Testis (tissue), 2 donors: Measurements from ENCODE around the gene CASP3.

Experiments
- POLR2A ChIP-seq: fragments of 450-650 bp; IDR thresholded peaks from one replicate; pipeline ENCODE4 v1.6.1; 2017; ENCODE audit warnings: antibody characterized with exemption, mild to moderate bottlenecking, moderate library complexity
- TF ChIP-seq, protein P1 (sequence below), 3 experiments: fragments of 450-650 bp in 2 of 3; fragments of 200-600 bp in 1 of 3; sonication (generic) in 1 of 3; IDR thresholded peaks; one replicate each; pipeline ENCODE4 v1.5.1; 2016 to 2019; ENCODE audit warnings: antibody characterized with exemption in 3 of 3, mild to moderate bottlenecking in 2 of 3, moderate library complexity in 1 of 3

DNA sequence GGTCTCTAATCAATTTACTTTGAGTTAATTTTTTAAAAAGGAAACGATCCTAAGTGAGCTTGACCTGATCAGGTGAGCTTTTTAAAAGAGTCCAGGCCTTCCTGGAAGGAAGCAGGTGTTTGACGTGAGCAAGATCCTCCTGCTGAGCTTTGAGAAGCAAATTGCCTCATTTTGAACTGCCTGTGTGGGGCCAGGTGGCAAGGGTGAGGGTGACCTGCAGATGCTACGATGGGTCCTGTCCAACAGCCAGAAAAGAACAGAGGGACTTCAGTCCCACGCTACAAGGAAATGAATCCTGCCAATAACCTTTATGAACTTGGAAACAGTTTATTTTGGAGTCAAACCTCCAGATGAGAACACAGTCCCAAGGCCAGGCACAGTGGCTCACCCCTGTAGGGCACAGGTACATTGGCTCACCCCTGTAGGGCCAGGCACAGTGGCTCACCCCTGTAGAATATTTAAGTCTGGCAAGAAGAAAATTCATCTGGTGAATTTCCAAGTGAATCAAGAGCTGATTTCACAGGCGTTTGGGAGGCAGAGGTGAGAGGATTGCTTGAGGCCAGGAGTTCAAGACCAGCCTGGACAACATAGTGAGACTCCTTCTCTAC, 58.1 kb downstream of the CASP3 start:
- TF ChIP-seq, protein P1, sequence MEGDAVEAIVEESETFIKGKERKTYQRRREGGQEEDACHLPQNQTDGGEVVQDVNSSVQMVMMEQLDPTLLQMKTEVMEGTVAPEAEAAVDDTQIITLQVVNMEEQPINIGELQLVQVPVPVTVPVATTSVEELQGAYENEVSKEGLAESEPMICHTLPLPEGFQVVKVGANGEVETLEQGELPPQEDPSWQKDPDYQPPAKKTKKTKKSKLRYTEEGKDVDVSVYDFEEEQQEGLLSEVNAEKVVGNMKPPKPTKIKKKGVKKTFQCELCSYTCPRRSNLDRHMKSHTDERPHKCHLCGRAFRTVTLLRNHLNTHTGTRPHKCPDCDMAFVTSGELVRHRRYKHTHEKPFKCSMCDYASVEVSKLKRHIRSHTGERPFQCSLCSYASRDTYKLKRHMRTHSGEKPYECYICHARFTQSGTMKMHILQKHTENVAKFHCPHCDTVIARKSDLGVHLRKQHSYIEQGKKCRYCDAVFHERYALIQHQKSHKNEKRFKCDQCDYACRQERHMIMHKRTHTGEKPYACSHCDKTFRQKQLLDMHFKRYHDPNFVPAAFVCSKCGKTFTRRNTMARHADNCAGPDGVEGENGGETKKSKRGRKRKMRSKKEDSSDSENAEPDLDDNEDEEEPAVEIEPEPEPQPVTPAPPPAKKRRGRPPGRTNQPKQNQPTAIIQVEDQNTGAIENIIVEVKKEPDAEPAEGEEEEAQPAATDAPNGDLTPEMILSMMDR (IDR thresholded peaks at IDR 0.05) = no peak
- TF ChIP-seq POLR2A = no peak
